ENCODE results near the gene TMEM266.

Gene TMEM266

DNA sequence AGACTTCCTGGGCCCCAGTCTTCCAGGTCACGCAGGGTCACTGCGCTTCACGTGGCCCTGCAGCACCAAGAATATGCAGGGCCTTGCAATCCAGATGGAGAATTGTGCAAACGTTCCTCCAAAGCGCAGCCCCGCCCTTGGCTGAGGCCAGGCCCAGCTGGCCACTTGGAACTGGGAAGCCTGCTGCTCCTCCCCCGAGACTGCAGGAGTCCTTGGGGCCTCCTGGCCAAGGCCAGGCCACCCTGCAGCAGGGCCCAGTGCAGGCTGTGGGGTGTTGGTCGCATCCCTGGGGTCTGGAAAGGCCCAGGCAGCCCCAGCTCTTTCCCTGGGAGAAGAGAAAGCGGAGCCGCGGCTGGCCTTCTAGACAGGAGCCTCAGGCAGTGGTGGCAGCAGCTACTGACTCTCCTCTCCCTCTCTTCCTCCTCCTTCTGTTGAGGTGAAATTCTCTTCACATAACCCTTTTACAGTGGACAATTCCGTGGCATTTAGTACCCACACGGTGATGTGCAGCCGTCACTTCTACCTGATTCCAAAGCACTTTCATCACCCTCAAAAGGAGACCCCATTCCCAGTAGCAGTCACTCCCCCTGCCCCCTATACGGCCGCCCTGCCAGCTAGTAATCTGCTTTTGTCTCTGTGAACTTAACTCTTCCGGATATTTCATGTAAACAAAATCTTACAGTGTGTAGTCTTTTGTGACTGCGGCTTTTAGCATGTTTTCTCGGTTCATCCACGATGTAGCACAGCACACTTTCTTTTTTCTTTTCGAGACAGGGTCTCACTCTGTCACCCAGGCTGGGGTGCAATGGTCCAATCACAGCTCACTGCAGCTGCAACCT lies 103.9 kb downstream of the TMEM266 start:
- no peak for DNase-seq

DNA sequence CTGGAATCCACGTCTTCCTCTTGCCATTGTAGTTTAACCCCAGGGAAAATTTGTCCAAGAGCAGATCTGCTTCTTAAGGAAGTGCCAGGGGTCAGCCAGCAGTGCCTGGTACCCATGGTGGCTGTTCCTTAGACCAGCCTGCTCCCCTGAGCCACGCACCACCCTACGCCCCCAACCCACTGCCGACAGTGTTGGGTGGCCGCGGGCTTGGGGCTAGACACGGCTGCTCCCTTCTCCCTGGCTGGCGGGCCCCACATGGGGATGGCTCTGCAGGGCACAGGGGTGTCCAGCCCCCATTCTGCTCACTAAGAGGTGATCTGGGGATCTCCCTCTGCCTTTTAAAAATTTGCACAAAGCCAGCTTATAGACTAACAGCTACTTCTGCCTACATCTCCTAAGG lies 104.8 kb downstream of the TMEM266 start:
- DNase-seq: no peak

DNA sequence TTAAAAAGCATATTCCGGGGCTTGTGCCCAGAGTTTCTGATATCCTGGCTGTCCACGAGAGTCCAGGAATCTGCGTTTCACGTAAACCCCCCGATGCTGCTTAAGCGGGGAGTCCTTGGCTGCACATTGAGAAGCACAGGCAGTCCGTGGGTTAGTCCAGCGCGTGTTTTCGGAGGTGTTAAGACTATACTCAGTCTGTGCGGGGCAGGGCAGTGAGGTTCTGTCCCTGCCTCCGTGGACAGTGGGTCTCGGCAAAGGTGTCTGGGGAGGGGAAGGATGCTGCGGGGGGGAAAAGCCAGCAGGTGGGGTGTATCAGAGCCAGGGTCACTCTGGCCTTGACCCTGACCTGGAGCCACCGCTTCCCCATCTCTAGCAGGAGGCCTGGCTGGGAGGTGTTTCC lies 106.2 kb downstream of the TMEM266 start:
- DNase-seq: no peak

DNA sequence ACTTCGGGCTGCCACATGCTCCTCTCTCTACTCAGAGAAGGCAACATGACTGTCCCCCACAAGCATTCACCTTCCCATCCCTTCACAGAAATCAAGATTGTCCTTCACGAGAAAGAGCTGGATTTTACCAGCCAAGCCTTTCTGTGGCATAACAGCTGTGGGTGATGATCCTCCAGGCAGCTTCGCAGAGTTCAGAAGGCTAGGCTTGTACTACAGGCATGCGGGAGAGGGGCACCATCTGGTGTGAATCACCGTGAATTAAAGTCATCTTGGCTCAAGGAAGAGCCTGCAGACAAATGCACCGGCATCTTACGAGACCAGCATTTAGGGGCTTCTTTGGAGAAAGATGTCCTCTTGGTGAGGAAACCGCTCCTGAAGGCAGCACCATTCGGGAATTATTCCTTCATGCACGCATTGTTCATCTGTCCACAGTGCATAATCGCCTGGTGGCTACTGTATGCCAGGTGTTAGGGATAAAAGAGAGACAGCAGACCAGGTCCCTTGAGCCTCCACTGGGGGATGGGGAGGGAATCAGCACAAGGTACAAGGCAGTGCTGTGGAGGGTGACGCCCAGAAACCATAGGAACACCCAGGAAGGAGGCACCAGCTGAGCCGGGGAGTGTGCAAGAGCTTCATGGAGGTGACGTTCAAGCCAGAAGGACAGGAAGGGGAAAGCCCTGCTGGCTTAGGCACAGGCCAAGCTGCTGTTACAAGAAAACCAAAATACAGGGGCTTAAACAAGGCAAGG lies 108.6 kb downstream of the TMEM266 start:
- DNase-seq: no peak

DNA sequence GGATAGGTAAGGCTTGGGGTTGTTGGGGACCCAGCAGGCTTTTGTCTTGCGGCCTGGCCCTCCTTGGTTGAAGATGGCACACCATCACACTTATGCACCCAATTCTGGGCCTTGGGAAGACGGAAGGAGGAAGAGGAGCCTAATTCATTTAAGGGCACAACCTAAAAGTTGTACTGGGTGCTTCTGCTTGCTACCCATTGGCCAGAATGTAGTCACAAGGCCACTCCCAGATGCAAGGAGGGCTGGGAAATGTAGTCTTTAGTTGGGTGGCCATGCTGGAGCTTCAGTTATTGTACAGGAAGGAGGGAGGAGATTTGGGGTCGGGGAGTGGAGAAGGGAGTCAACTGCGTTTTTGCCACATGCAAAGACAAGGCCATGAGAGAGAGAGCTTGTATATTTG lies 109.2 kb downstream of the TMEM266 start:
- DNase-seq: peak; percentile 34

DNA sequence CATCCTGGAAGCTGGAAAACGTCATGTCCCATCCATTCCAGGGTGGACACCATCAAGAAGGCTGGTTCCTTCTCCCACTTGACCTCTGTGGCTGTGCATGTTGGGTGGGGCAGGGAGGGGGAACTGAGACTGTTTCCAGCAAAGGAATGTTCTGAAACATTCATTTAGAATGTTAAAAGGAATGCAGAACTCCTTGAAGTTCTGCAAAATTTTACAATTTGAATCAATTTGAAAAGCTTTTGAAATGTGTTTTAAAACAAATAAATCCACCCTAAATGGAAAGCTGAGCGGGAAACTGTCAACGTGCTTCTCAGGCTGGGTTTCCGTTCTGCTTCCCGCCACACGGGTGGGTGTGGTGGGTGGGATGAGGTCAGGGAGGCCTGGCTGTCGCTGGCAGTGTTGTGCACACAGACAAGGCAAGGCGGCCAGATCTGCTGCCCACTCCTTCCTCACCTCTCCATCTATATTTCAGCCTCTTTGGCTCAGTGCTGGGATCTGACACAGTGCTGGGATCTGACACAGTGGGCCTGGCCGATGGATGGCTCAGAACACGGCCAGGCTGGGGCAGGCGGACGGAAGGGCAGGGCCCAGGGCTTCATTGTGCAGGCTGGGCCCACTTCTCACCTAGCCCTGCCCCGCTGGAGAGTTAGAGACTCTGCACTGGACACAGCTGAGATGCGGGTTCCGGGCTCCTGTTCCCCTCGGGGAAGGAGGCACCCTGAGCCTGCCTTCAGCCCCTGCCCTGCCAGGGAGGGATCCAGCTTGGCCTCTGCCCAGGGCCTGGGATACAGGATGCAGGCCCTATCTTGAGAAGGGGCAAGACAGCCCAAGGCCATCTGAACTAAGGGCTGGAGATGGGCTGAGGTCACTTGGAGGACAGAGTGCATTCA lies 110.4 kb downstream of the TMEM266 start:
- DNase-seq: no peak

DNA sequence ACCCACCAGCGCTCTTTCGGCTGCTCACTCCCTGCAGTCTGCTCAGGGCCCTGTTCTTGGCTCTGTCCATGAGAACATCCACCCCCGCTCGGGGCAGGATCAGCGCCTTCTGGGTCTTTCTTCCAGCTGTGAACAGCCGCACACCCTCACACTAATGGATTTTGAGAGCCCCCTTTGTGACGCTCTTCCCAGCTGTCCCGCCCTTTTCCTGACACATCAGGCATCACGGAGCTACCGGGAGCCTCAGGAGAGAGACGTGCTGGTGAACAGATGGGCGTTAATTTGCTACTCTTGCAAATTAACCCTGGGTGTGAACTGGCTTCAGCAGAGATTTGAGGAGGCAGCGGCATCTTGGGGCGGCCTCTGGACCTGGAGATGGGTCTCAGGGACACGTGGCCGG lies 113.0 kb downstream of the TMEM266 start:
- no peak for DNase-seq

DNA sequence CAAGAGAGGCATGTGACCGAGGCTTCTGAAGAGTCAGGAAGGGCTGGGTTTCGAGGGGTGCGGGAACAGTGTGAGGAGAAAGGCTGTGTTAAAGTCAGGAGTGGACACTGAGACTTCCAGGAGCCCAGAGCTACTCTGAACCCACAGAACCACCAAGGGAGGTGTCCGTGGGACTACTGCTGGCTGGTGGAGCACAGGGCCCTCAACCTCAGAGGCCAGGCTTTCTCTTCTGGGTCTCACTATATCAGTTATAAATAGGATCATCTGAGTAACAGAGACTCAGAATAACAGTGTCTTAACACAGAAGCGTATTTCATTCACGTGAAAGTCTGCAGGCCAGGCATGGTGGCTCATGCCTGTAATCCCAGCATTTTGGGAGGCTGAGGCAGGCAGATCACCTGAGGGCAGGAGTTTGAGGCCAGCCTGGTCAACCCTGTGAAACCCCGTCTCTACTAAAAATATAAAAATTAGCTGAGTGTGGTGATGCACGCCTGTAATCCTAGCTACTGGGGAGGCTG lies 113.6 kb downstream of the TMEM266 start:
- DNase-seq: no peak

DNA sequence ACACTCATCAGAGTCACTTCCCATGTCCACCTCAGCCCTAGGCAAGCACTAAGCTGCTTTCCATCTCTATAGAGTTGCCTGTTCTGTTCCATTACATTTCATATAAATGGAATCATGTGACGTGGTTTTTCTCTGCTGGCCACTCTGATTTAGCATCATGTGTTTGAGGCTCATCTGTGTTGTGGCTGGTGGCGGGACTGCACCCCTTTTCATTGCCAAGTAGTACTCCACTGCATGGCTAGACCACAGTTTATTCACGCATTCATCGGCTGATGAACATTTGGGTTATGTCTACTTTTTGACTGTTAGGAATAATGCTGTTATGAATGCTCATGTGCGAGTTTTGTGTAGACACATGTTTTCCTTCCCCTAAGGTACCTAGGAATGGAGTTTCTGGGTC lies 114.9 kb downstream of the TMEM266 start:
- no peak for DNase-seq

DNA sequence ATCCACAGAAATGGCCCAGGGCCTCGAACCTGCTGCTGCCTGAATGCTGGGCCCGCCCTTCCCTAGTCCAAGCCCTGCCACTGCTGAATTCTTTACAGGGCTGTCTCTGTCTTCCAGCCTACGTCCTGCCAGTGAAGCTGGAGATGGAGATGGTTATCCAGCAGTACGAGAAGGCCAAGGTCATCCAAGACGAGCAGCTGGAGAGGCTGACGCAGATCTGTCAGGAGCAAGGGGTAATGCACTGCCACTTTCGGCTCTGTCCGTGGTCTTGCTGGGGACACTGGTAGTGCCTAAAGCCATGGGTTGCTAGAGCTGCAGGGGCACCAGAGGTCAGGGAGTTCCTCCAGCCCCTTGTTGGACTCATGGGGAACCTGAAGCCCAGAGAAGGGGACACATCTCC lies 115.7 kb downstream of the TMEM266 start:
- no peak for DNase-seq

DNA sequence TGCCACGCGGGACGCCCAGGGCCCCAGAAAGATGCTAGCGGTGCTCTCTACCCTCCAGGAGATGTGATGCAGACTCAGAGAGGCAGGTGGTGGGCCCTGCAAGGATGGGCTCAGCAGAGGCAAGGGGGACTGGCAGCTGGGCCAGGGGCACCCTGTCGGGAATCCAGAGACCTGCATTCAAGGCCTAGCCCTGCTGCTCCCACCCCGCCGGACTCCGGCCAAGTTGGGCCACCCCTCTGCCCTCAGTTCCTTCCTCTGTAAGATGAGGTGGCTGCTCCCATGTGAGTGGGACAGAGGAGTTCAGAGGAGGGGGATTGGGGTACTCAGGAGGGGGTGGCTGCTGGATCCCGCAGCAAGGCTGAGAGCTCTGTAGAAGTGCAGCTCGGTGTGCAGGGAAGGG lies 116.3 kb downstream of the TMEM266 start:
- DNase-seq: no peak

DNA sequence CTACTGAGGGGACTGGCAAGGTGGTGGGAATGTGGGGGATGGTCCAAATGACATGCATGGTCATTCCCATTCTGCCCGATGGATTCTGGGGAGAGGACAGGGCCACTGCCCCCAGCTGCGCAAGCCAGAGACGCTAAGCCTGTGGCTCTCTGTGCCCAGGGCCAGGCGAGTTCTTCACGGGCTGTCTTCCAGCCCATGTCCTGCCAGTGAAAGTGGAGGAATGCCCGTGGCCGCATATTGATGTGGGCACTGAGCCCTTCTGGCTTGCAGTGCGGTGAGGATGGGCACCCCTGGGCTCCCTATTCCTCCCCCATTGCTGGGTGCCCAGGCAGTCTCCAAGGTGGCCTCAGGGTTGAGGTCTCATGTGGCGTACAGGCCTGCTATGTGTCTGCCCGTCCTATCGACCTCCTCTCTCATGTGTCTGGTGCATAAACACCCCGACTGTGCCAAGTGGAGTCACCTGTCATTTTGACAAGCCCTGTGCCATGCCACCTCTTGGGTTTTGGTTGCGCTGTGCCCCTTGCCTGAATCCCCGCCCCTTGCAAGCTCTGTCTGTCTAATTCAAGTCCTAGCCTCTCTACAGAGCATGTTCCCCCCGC lies 116.8 kb downstream of the TMEM266 start:
- DNase-seq: no peak

DNA sequence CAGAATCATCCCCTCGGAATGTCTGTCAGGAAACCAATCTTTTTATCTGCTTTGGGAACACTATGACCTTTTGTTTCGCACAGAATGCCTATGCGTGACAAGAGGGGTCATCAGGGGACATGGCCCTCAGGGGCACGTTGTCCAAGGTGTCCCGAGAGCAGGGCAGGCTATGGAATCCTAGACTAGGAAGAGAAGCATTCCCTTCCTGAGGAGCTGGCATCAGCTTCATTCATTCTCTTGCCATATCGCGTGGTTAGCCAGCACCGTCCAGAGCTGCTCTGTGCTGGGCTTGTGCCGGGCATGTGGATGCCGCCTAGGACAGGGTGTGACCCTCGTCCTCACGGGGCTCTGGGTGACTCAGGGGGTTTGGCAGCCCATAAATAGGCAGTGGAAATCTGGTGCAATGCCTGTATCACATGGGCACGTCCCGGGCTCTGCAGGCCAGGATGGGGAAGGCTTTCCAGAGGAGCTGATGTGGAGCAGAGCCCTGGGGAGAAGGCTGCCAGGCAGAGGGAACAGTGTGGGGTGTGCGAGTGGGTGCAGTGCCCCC lies 117.8 kb downstream of the TMEM266 start:
- no peak for DNase-seq

DNA sequence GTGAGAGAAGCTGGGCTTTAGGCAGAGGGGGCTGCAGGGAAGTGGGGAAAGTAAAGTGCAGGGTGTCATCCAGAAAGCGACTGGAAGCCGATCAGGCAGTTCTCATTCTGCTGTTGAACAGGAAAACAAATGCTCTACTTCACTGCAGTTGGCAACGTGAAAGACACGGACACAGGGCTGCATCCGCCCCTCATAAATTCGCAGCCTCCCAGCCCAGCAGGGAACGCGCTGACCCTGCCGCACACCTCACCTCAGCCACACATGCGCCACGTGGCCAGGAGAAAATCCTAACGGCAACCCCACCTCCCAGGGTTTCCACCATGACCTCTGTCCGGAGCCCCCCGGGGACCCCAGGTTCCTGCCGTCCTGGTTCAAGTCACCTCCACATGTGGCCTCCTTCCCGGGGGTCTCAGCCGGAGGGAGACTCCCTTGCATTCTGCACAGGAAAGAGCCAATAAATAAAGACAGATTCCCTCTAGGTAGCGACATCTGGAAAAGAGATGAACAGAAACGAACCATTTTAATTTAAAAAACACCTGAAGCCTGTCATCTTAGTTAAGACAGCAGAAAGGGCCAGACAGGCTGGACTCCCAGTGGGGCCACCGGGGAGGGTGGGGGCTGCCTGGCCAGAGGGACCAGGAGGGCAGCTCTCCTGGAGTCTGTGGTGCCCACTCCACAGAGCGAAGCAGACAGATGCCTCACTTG lies 118.7 kb downstream of the TMEM266 start:
- DNase-seq: no peak

DNA sequence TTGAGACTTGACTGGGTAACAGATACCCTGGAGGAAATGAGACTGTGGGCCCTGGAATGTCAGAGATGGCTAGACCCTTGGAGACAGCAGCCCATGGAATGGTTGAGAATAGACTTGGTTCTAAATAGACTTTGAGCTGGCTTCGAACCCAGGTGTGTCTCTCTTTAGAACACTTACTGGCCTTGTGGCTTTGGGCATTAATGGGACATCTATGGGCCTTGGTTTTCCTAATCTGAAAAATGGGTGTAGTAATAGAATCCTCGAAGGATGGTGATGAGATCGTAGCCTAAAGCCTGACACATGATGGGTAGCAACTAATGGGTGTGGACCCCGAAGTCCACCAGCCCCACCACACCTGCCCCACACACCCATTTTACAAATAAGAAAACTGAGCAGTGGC lies 119.2 kb downstream of the TMEM266 start:
- DNase-seq: no peak

DNA sequence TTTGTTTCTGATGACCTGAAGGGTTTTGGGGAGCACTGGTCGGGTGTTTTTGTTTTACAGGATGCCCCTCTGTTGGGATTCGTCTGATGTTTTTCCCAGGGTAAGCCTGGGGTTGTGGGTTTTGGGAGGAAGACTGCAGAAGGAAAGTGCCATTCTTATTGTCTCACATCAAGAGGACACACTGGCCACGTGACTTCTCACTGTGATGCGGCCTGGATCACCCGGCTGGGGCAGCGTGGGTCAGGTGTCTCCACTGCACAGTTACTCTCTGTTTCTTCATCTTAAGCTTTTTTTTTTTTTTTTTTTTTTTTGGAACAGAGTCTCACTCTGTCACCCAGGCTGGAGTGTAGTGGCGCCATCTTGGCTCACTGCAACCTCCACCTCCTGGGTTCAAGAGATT lies 120.5 kb downstream of the TMEM266 start:
- no peak for DNase-seq

DNA sequence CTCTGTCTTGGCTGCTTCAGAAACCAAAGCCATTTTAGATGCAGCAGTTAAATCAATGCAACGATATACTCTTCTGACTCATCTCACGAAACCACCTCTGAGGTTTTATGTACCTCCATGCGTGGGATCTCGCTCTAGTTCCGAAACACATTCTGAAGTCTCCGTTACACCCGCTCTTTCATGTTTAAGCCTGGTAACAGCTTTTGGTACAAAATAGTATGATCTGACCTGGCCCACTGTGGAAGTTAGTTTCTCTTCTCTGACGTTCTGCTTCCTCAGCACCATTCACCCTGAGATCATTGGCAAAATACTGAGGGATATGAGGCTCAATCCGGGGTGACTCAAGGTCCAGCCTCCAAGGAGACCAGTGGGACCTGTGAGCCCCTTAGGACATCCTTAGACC lies 121.9 kb downstream of the TMEM266 start:
- peak; percentile 90 for DNase-seq

DNA sequence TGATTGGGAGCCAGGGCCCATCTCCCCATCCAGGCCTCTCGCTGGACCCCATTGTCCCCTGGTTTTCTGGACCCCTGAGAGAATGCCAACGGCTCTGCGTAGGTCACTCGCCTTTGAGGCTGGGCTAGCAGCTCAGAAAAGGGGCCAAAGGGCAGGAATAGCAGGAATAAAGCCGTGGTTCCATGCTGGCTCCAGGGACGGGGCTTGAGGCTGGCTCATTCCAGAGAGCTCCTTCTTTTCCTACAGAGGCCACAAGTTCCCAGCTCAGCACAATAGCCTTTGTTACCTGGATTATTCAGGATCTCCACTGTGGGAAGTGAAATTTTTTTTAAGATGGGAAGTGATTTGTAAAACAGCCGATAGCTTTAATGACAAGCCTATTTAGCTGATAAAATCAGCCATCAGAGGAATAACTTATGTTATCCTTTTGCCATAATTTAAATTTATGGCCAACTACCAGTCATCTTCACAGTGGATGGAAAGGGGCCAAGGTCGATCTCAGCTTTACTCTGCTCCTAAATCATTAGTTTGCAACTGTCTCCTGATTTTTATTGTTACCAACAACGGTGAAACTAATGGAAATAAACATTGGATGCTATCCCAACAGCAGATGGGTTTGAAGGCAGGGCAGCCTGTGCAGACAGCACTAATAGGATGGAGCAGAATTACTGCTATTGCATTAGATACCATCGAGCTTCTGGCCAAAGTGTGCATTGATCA lies 124.3 kb downstream of the TMEM266 start:
- no peak for DNase-seq

DNA sequence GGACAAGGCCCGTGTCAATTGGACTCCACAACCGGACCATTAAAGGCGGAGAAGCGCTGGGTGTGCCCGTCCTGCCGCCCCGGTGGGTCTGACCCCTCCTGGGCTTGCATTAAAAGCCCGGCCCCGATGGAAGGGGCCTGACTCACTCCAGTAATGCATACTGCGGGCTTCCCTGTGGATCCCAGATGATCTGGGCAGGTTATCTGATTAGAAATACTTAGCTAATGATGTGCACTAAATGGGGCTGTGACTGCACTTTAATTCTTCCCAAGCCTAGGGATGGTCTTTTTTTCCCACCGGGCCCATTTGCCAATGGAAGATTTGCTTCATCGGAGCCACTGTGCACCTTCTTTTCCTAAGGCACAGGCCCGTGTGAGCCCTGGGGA lies 124.9 kb downstream of the TMEM266 start:
- DNase-seq: no peak

DNA sequence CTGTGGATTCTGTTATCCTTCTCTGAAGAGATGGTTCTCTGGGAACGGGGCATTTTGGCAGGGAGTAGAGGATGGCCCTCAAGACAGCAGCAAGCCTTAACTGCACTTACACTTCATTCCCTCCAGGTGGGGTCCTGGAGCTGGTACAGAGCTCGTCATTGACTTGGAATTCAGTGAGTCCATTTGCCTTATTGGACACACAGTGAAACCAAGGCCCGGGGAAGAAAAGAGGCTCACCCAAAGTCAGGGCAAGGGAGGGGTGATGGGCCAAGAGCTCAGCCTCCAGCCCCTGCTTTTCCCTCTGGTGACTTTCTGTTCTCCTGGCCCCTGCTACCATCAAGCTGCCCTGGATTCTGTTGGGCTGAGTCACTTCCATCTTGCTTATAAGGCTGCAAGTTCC lies 125.9 kb downstream of the TMEM266 start:
- DNase-seq: peak; percentile 39

DNA sequence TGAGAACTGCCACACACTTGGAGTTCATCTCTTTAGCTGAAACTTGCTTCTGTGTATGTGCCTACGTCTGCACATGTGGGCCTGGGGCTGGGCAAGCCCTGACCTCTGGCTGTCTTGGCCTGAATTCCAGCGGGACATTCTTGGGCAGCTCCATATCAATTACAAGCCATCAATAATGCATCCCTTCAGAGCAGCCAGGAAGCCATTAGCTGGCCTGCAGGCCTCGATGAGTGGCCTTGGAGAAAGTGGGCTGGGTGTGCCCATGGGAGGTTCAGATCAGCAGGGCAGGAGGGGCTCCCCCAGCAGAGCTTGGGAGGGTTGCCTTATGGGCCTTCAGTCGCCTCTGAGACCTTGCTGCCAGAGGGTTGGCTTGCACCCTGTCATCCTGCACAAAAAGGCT lies 127.4 kb downstream of the TMEM266 start:
- DNase-seq: no peak

All from activated CD4-positive, alpha-beta T cell treated with anti-CD3 and anti-CD28 coated beads, Interleukin-2, amount 50 U/mL, for 16 hours (primary cell).